Memory B cell (primary cell): ENCODE data around the gene FSTL1.

Experiments used
- ATAC-seq: fragments of 150-1000 bp; cut with Tn5 transposase; 2 replicates; pipeline ENCODE4 v1.10.0; 2021; ENCODE audit warnings: low read depth, mild to moderate bottlenecking, moderate library complexity
- DNase-seq, 2 donors: peaks; one replicate each; pipeline ENCODE4 v3.0.0; 2022; ENCODE audit warnings: low spot score in 2 of 2
- H3K27ac Mint-ChIP-seq: one replicate; pipeline ENCODE4 v1.8.0; 2022; ENCODE audit warnings: mild to moderate bottlenecking, moderate library complexity, mixed read lengths
- H3K27me3 Mint-ChIP-seq: one replicate; pipeline ENCODE4 v1.8.0; 2022; ENCODE audit warnings: mixed read lengths
- H3K36me3 Mint-ChIP-seq: one replicate; pipeline ENCODE4 v1.8.0; 2022; ENCODE audit warnings: mild to moderate bottlenecking, mixed read lengths
- H3K4me1 Mint-ChIP-seq: one replicate; pipeline ENCODE4 v1.8.0; 2022; ENCODE audit warnings: mixed read lengths
- H3K4me3 Mint-ChIP-seq: one replicate; pipeline ENCODE4 v1.8.0; 2022; ENCODE audit warnings: mild to moderate bottlenecking, moderate library complexity, mixed read lengths
- H3K9me3 Mint-ChIP-seq: one replicate; pipeline ENCODE4 v1.8.0; 2022; ENCODE audit warnings: mixed read lengths

The FSTL1 gene

GRCh38 chr3:120357807-120358206 lies 93.0 kb downstream of the FSTL1 start:
- ATAC-seq (no peak), DNase-seq (no peak)
- Mint-ChIP-seq H3K4me3 (no peak overlapping the region), H3K36me3 (no peaks in the 10 kb centered on the region), H3K9me3 (no peaks in the 10 kb centered on the region), H3K4me1 (no peaks in the 10 kb centered on the region), H3K27ac (no peak overlapping the region), H3K27me3 (peaks cover 6% of the 10 kb centered on the region)

GRCh38 chr3:120355486-120355885 lies 95.3 kb downstream of the FSTL1 start:
- no peaks in the 10 kb centered on the region for H3K36me3 Mint-ChIP-seq
- H3K27ac Mint-ChIP-seq: no peak overlapping the region
- no peaks in the 10 kb centered on the region for H3K9me3 Mint-ChIP-seq
- no peaks in the 10 kb centered on the region for H3K4me1 Mint-ChIP-seq
- H3K4me3 Mint-ChIP-seq: no peak overlapping the region
- DNase-seq (no peak), ATAC-seq (no peak)
- peaks cover 3% of the 10 kb centered on the region for H3K27me3 Mint-ChIP-seq

GRCh38 chr3:120353463-120353862 lies 97.3 kb downstream of the FSTL1 start:
- DNase-seq (no peak), ATAC-seq (no peak)
- Mint-ChIP-seq H3K4me1 (peaks cover 5% of the 10 kb centered on the region), H3K27me3 (peaks cover 1% of the 10 kb centered on the region), H3K9me3 (no peaks in the 10 kb centered on the region), H3K4me3 (no peak overlapping the region), H3K36me3 (no peaks in the 10 kb centered on the region), H3K27ac (no peak overlapping the region)

- peaks cover 13% of the 10 kb centered on the region for H3K4me1 Mint-ChIP-seq
- H3K27me3 Mint-ChIP-seq: no peaks in the 10 kb centered on the region
- no peak overlapping the region for H3K4me3 Mint-ChIP-seq
- DNase-seq (no peak), ATAC-seq (no peak)
- H3K36me3 Mint-ChIP-seq: no peaks in the 10 kb centered on the region
- no peaks in the 10 kb centered on the region for H3K9me3 Mint-ChIP-seq
- H3K27ac Mint-ChIP-seq: no peak overlapping the region
Observed at GRCh38 chr3:120352017-120352416, 98.8 kb downstream of the FSTL1 start.

GRCh38 chr3:120350401-120350941 lies 100.3 kb downstream of the FSTL1 start:
- H3K4me3 Mint-ChIP-seq: peak overlapping the region; percentile 56
- H3K4me1 Mint-ChIP-seq: peaks cover 22% of the 10 kb centered on the region
- no peak for DNase-seq
- H3K27me3 Mint-ChIP-seq: no peaks in the 10 kb centered on the region
- no peak for ATAC-seq
- H3K9me3 Mint-ChIP-seq: no peaks in the 10 kb centered on the region
- H3K27ac Mint-ChIP-seq: peak overlapping the region; percentile 91
- H3K36me3 Mint-ChIP-seq: peaks cover 4% of the 10 kb centered on the region

GRCh38 chr3:120349855-120350125 lies 101.0 kb downstream of the FSTL1 start:
- no peaks in the 10 kb centered on the region for H3K9me3 Mint-ChIP-seq
- peak overlapping the region; percentile 91 for H3K27ac Mint-ChIP-seq
- peak overlapping the region; percentile 90 for H3K4me3 Mint-ChIP-seq
- no peak for ATAC-seq
- H3K27me3 Mint-ChIP-seq: no peaks in the 10 kb centered on the region
- peaks cover 27% of the 10 kb centered on the region for H3K4me1 Mint-ChIP-seq
- DNase-seq: no peak
- peaks cover 4% of the 10 kb centered on the region for H3K36me3 Mint-ChIP-seq

GRCh38 chr3:120348991-120349854 lies 101.6 kb downstream of the FSTL1 start, which contains the start of gene LRRC58:
Gene LRRC58, minus strand, starts transcription at chr3:120349354. Its CDS starts 111 bp downstream, at chr3:120349243.
- peak; percentile 88 to 91 for DNase-seq
- H3K27me3 Mint-ChIP-seq: no peaks in the 10 kb centered on the region
- ATAC-seq: peak; percentile 89
- peaks cover 4% of the 10 kb centered on the region for H3K36me3 Mint-ChIP-seq
- peak within 1 kb of the TSS; percentile 90 for H3K4me3 Mint-ChIP-seq
- no peaks in the 10 kb centered on the region for H3K9me3 Mint-ChIP-seq
- H3K27ac Mint-ChIP-seq: peak within 1 kb of the TSS; percentile 91
- H3K4me1 Mint-ChIP-seq: peaks cover 31% of the 10 kb centered on the region

GRCh38 chr3:120348065-120348990 lies 102.5 kb downstream of the FSTL1 start:
- H3K4me1 Mint-ChIP-seq: peaks cover 31% of the 10 kb centered on the region
- ATAC-seq (peak; percentile 44), DNase-seq (peak in 1 of 2 donors; percentile 2)
- no peaks in the 10 kb centered on the region for H3K27me3 Mint-ChIP-seq
- H3K36me3 Mint-ChIP-seq: peaks cover 4% of the 10 kb centered on the region
- peak overlapping the region; percentile 91 for H3K27ac Mint-ChIP-seq
- peak overlapping the region; percentile 90 for H3K4me3 Mint-ChIP-seq
- H3K9me3 Mint-ChIP-seq: no peaks in the 10 kb centered on the region

GRCh38 chr3:120344349-120344748 lies 106.4 kb downstream of the FSTL1 start:
- H3K36me3 Mint-ChIP-seq: peaks cover 17% of the 10 kb centered on the region
- no peaks in the 10 kb centered on the region for H3K27me3 Mint-ChIP-seq
- peak overlapping the region; percentile 45 for H3K27ac Mint-ChIP-seq
- H3K4me3 Mint-ChIP-seq: no peak overlapping the region
- peaks cover 2% of the 10 kb centered on the region for H3K9me3 Mint-ChIP-seq
- DNase-seq (no peak), ATAC-seq (no peak)
- peaks cover 26% of the 10 kb centered on the region for H3K4me1 Mint-ChIP-seq
